Measurements from ENCODE around the gene GABRR2. TPM values are rescaled to one million over a fixed set of nuclear protein-coding genes. Genes with fewer than 3 reads are reported as not detected.
"Not testable (repeated sequence)": the region's sequence is repeated elsewhere in the genome, so short reads cannot be mapped to it uniquely, and the experiment has no call there.

GABRR2 gene
- total RNA-seq, 2 donors from 2014 or later = 0.14 to 0.29 TPM

GRCh38 chr6:89346433-89346832, 31.3 kb upstream of the GABRR2 start:
- DNase-seq (ENCODE audit: low spot score in 2 of 2) = no peak
- peaks cover 0 to 10% of the 10 kb centered on the region in 2 donors for H3K36me3 Mint-ChIP-seq
- H3K27ac Mint-ChIP-seq = no peak overlapping the region
- H3K9me3 Mint-ChIP-seq = no peaks in the 10 kb centered on the region
- ATAC-seq = no peak

GRCh38 chr6:89339565-89339964, 24.5 kb upstream of the GABRR2 start:
- DNase-seq (ENCODE audit: low spot score in 2 of 2) (no peak), ATAC-seq (no peak)
- H3K27ac Mint-ChIP-seq = no peak overlapping the region
- peaks cover 0 to 7% of the 10 kb centered on the region in 2 donors for H3K36me3 Mint-ChIP-seq
- no peaks in the 10 kb centered on the region for H3K9me3 Mint-ChIP-seq

GRCh38 chr6:89335164-89335563, 20.1 kb upstream of the GABRR2 start:
- H3K36me3 Mint-ChIP-seq = peaks cover 6 to 18% of the 10 kb centered on the region in 2 donors
- no peaks in the 10 kb centered on the region for H3K9me3 Mint-ChIP-seq
- no peak overlapping the region for H3K27ac Mint-ChIP-seq
- ATAC-seq = no peak
- DNase-seq (ENCODE audit: low spot score in 2 of 2) = no peak

GRCh38 chr6:89330910-89331309, 15.8 kb upstream of the GABRR2 start:
- Mint-ChIP-seq H3K27ac (no peak overlapping the region), H3K36me3 (peaks cover 6 to 18% of the 10 kb centered on the region in 2 donors), H3K9me3 (no peaks in the 10 kb centered on the region)
- DNase-seq (ENCODE audit: low spot score in 2 of 2) (no peak), ATAC-seq (no peak)

GRCh38 chr6:89328976-89329375, 13.9 kb upstream of the GABRR2 start:
- no peak overlapping the region for H3K27ac Mint-ChIP-seq
- no peaks in the 10 kb centered on the region for H3K9me3 Mint-ChIP-seq
- ATAC-seq (no peak), DNase-seq (ENCODE audit: low spot score in 2 of 2) (no peak)
- peaks cover 6 to 18% of the 10 kb centered on the region in 2 donors for H3K36me3 Mint-ChIP-seq

- ATAC-seq = no peak
- no peak for DNase-seq (ENCODE audit: low spot score in 2 of 2)
- no peak overlapping the region for H3K27ac Mint-ChIP-seq
- peaks cover 0 to 13% of the 10 kb centered on the region in 2 donors for H3K36me3 Mint-ChIP-seq
- peaks cover 0 to 3% of the 10 kb centered on the region in 2 donors for H3K9me3 Mint-ChIP-seq
These were observed 9.2 kb upstream of the GABRR2 start for GRCh38 chr6:89324304-89324703.

- ATAC-seq (no peak), DNase-seq (ENCODE audit: low spot score in 2 of 2) (no peak)
- Mint-ChIP-seq H3K9me3 (peaks cover 0 to 3% of the 10 kb centered on the region in 2 donors), H3K27ac (no peak overlapping the region), H3K36me3 (peaks cover 0 to 13% of the 10 kb centered on the region in 2 donors)
These were observed 8.4 kb upstream of the GABRR2 start for GRCh38 chr6:89323511-89323971.

GRCh38 chr6:89321131-89321970, 6.3 kb upstream of the GABRR2 start:
- Mint-ChIP-seq H3K27ac (no peak overlapping the region), H3K36me3 (peaks cover 0 to 6% of the 10 kb centered on the region in 2 donors), H3K9me3 (peaks cover 0 to 3% of the 10 kb centered on the region in 2 donors)
- no peak for DNase-seq (ENCODE audit: low spot score in 2 of 2)
- no peak for ATAC-seq

GRCh38 chr6:89320012-89320559, 5.0 kb upstream of the GABRR2 start:
- Mint-ChIP-seq H3K27ac (no peak overlapping the region), H3K36me3 (peaks cover 0 to 6% of the 10 kb centered on the region in 2 donors), H3K9me3 (peaks cover 0 to 3% of the 10 kb centered on the region in 2 donors)
- DNase-seq (ENCODE audit: low spot score in 2 of 2) (no peak), ATAC-seq (no peak)

GRCh38 chr6:89317067-89317466, 2.0 kb upstream of the GABRR2 start:
- H3K27ac Mint-ChIP-seq = no peak overlapping the region
- H3K36me3 Mint-ChIP-seq = peaks cover 0 to 6% of the 10 kb centered on the region in 2 donors
- H3K9me3 Mint-ChIP-seq = peaks cover 0 to 3% of the 10 kb centered on the region in 2 donors
- ATAC-seq (no peak), DNase-seq (ENCODE audit: low spot score in 2 of 2) (no peak)

GRCh38 chr6:89314692-89315091, 407 bp downstream of the GABRR2 start:
- H3K27ac Mint-ChIP-seq = no peak overlapping the region
- no peaks in the 10 kb centered on the region for H3K9me3 Mint-ChIP-seq
- DNase-seq (ENCODE audit: low spot score in 2 of 2) = no peak
- H3K36me3 Mint-ChIP-seq = no peaks in the 10 kb centered on the region
- ATAC-seq = no peak

GRCh38 chr6:89313006-89313405, 2.1 kb downstream of the GABRR2 start:
- Mint-ChIP-seq H3K36me3 (no peaks in the 10 kb centered on the region), H3K9me3 (no peaks in the 10 kb centered on the region), H3K27ac (no peak overlapping the region)
- DNase-seq (ENCODE audit: low spot score in 2 of 2) (no peak), ATAC-seq (no peak)

- no peaks in the 10 kb centered on the region for H3K9me3 Mint-ChIP-seq
- no peak for DNase-seq (ENCODE audit: low spot score in 2 of 2)
- no peak overlapping the region for H3K27ac Mint-ChIP-seq
- no peaks in the 10 kb centered on the region for H3K36me3 Mint-ChIP-seq
- no peak for ATAC-seq
These were observed 3.1 kb downstream of the GABRR2 start for GRCh38 chr6:89311853-89312531.

- H3K36me3 Mint-ChIP-seq = no peaks in the 10 kb centered on the region
- no peak for ATAC-seq
- no peak for DNase-seq (ENCODE audit: low spot score in 2 of 2)
- no peaks in the 10 kb centered on the region for H3K9me3 Mint-ChIP-seq
- no peak overlapping the region for H3K27ac Mint-ChIP-seq
These were observed 3.6 kb downstream of the GABRR2 start for GRCh38 chr6:89311530-89311852.

GRCh38 chr6:89310929-89311328, 4.2 kb downstream of the GABRR2 start:
- Mint-ChIP-seq H3K9me3 (no peaks in the 10 kb centered on the region), H3K36me3 (no peaks in the 10 kb centered on the region), H3K27ac (no peak overlapping the region)
- DNase-seq (ENCODE audit: low spot score in 2 of 2) (no peak), ATAC-seq (no peak)

- no peak for DNase-seq (ENCODE audit: low spot score in 2 of 2)
- no peak for ATAC-seq
- Mint-ChIP-seq H3K27ac (no peak overlapping the region), H3K36me3 (no peaks in the 10 kb centered on the region), H3K9me3 (no peaks in the 10 kb centered on the region)
These were observed 6.3 kb downstream of the GABRR2 start for GRCh38 chr6:89308525-89309395.

GRCh38 chr6:89304517-89304916, 10.6 kb downstream of the GABRR2 start:
- not testable (repeated sequence) for H3K27ac Mint-ChIP-seq; ATAC-seq; DNase-seq (ENCODE audit: low spot score in 2 of 2); H3K9me3 Mint-ChIP-seq; H3K36me3 Mint-ChIP-seq
